Neutrophil (primary cell): Measurements from ENCODE around the gene TPI1.

Source experiments
- H3K27ac ChIP-seq: fragments of 200-600 bp; sonication (generic); 2 replicates; pipeline ENCODE4 v1.5.1; 2016; ENCODE audit warnings: mild to moderate bottlenecking, moderate library complexity
- H3K27me3 ChIP-seq: fragments of 200-600 bp; sonication (generic); 2 replicates; pipeline ENCODE4 v1.6.0; 2016; ENCODE audit warnings: mild to moderate bottlenecking
- H3K36me3 ChIP-seq: fragments of 200-600 bp; sonication (generic); 2 replicates; pipeline ENCODE4 v1.5.1; 2017
- H3K4me1 ChIP-seq, 2 experiments: fragments of 200-600 bp in 1 of 2; sonication (generic) in 1 of 2; 1 replicate in 1 of 2; 2 replicates in 1 of 2; pipeline versions ENCODE4 v1.5.1 to v1.6.1; 2013 to 2016; ENCODE audit warnings: low read depth in 1 of 2, low read length in 1 of 2, mild to moderate bottlenecking in 1 of 2, moderate library complexity in 1 of 2; ENCODE audit not compliant: control insufficient read depth in 1 of 2, insufficient read depth in 1 of 2
- H3K4me3 ChIP-seq, 2 experiments: fragments of 200-600 bp in 1 of 2; sonication (generic) in 1 of 2; 1 replicate in 1 of 2; 2 replicates in 1 of 2; pipeline ENCODE4 v1.5.1; 2013 to 2016; ENCODE audit warnings: low read depth in 1 of 2, low read length in 1 of 2, mild to moderate bottlenecking in 1 of 2, moderate library complexity in 1 of 2
- H3K9me3 ChIP-seq: fragments of 200-600 bp; sonication (generic); 2 replicates; pipeline ENCODE4 v1.5.1; 2016
- CTCF ChIP-seq: fragments of 200-600 bp; sonication (generic); IDR thresholded peaks from 2 replicates; pipeline ENCODE4 v1.5.1; 2016; ENCODE audit warnings: antibody characterized with exemption

Gene TPI1

GRCh38 chr12:6834873-6835272 is 32.5 kb upstream of the TPI1 start:
- Histone ChIP-seq H3K4me1 (peaks cover 3 to 4% of the 10 kb centered on the region in 2 experiments), H3K27me3 (peaks cover 12% of the 10 kb centered on the region), H3K4me3 (no peak overlapping the region), H3K36me3 (no peaks in the 10 kb centered on the region), H3K9me3 (no peaks in the 10 kb centered on the region), H3K27ac (no peak overlapping the region)
- TF ChIP-seq CTCF = no peak

GRCh38 chr12:6836851-6837250 is 30.5 kb upstream of the TPI1 start:
- Histone ChIP-seq H3K27ac (no peak overlapping the region), H3K4me1 (peaks cover 16 to 18% of the 10 kb centered on the region in 2 experiments), H3K36me3 (no peaks in the 10 kb centered on the region), H3K27me3 (no peaks in the 10 kb centered on the region), H3K4me3 (no peak overlapping the region), H3K9me3 (no peaks in the 10 kb centered on the region)
- no peak for TF ChIP-seq CTCF

- TF ChIP-seq CTCF = no peak
- H3K27me3 ChIP-seq = no peaks in the 10 kb centered on the region
- peaks cover 16 to 18% of the 10 kb centered on the region in 2 experiments for H3K4me1 ChIP-seq
- no peaks in the 10 kb centered on the region for H3K9me3 ChIP-seq
- no peak overlapping the region for H3K4me3 ChIP-seq
- H3K36me3 ChIP-seq = no peaks in the 10 kb centered on the region
- H3K27ac ChIP-seq = no peak overlapping the region
Observed at GRCh38 chr12:6837370-6838060, 29.8 kb upstream of the TPI1 start.

GRCh38 chr12:6838854-6839253 is 28.5 kb upstream of the TPI1 start:
- H3K4me3 ChIP-seq = no peak overlapping the region
- TF ChIP-seq CTCF = no peak
- no peaks in the 10 kb centered on the region for H3K36me3 ChIP-seq
- no peaks in the 10 kb centered on the region for H3K27me3 ChIP-seq
- H3K4me1 ChIP-seq = peaks cover 16 to 18% of the 10 kb centered on the region in 2 experiments
- H3K9me3 ChIP-seq = no peaks in the 10 kb centered on the region
- no peak overlapping the region for H3K27ac ChIP-seq

GRCh38 chr12:6839482-6840201 is 27.7 kb upstream of the TPI1 start:
- H3K9me3 ChIP-seq = no peaks in the 10 kb centered on the region
- TF ChIP-seq CTCF = no peak
- no peaks in the 10 kb centered on the region for H3K27me3 ChIP-seq
- H3K27ac ChIP-seq = no peak overlapping the region
- no peaks in the 10 kb centered on the region for H3K36me3 ChIP-seq
- no peak overlapping the region for H3K4me3 ChIP-seq
- H3K4me1 ChIP-seq = peaks cover 16 to 18% of the 10 kb centered on the region in 2 experiments
